Hematopoietic multipotent progenitor cell treated with erythropoietin and hydrocortisone succinate and interleukin-3 and kit ligand, for 8 days (in vitro differentiated cells): ENCODE data around the gene ARID3B.

Experiments
- DNase-seq: peaks from one replicate; pipeline ENCODE4 v3.0.0-alpha.2; 2015

ARID3B gene

DNA sequence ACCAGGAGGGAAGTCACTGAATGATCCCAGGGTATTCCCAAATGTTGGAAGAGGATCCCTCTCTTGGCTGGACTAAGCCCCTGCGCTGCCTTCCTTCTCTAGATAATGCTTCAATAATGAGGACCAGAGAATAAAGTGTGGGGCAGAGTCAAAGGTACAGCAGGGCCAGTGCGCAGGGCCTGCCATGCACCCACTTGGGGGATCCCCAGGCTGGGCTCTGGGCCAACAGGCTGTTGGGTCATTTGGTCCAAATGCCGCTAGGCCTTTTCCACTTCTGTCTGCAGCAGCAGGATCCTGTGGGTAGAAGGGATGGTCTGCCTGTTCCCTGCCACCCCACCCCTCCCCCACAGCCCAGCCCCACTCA, 68.9 kb downstream of the ARID3B start:
- DNase-seq, result no peak

DNA sequence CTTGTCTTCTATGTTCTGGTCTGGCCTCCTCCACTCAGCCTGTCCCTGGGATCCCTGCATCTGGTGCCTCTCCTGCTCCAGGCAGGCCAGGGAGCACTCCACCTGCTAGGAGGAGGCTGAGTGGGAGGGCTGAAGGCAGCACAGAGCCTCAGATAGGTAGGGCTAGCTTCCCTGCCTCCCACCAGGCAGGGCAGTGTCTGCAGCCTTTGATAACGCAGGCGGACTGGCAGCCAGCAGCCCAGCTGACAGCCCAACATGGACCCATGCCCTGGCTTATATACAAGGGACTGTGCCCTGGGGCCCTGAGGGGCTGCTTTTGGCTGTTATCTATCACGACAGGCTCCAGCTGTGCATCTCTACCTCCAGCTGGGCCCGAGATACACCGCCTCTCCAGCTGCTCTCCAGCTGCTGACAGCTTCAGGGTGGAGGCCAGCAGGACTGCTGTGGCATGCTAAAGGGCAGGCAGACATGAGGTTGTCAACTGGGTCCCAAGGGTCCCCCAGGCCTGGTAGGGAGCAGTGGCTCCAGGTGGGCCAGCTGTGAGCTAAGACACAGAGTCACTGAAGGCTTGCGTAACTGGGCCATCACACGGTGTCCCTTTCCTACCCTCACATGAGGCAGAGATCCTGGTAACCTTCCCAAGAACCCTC, 69.4 kb downstream of the ARID3B start:
- DNase-seq, result peak; percentile 99

DNA sequence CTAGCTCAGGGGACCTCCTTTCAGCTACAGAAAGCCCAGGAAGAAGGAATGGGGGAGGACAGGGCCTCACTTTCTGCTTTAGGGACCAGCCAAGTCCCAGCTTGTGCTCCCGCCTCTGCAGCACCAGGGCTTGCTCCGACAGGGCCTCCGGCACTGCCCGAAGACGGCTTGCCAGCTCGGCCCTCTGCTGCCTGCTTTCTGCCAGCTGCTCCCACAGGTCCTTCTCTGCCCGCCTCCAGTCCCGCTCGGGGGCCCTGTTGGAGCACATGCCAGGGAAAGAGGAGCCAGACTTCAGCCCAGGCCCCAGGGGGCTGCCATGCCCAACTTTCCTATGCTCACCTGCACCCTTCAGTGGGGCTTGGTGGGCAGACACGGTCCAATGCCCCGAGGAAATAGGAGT, 70.3 kb downstream of the ARID3B start:
- DNase-seq, result no peak

DNA sequence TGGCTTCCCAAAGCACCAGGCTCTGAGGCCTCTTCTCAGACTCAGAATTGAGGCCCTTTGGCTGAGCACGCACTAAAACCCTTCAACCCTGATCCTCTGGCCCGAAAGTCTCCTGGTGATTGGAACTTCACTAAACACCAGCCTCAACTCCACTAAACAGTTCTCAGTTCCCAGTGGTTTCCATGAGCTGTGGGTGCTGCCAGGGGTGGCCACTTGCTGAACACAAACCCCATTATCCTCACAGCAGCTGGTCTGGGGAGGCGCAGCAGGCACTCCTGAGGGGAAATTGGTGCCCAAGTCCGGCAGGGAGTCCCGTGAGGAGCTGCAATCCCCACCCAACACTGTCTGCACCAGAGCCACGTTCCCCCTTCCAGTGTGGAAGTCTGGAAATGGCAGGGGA, 70.8 kb downstream of the ARID3B start:
- DNase-seq, result no peak

DNA sequence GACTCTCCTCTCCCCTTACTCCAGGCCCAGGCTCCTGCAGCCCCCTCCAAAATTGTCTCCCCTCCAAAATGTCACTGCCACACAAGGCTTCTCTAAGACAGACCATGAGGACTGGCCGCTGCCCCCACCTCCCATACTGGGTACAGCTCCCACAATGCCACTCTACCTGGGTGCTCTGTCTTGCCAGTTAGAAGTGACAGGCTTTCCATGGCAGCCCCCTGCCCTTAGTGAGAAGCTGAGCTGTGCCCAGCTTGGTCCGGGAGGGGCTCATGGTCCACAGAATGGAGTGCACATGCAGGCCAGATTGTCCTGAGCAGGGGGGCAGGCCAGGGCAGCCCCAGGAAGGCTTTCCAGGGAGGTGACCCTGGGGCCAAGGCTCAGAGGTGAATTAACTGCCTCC, 71.7 kb downstream of the ARID3B start:
- no peak for DNase-seq

DNA sequence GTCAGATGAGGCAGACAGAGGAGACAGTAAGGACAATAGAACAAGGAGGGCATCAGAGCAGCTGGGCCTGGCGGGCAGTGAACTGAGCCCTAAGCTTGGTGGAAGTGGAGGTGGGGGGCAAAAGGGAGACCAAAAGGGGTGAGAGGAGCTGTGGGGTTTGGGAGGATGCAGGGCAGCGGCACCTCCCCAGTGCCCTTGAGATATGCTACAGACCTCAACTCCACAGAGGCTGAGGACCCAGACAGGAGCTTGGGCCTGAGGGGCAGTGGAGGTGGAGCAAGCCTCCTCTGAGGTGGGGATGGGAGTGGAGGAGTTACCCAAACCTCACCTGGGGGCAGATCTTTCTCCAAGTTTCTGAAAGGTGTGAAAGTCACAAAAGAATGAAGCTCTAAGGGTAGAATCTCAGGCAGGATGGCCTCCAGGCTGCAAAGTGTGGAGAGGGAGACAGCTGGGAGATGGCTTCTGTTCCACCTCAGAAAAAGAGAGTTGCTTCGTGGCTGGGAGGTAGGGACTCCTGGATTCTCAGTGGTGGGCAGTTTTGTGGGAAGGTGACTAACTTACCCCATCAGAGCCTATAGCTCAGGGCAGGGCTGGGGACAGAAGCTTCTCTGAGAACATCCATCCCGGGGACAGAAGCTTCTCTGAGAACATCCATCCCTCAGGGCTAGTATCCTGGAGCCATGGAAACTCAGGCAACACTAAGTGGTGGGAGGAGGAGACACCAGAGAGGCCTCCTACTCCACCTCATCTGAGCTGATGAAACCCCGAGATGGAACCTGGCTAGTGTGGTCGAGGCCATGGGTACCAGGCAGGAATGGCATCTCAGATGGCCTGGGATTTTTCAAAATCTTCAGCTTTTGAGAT, 72.3 kb downstream of the ARID3B start:
- no peak for DNase-seq

DNA sequence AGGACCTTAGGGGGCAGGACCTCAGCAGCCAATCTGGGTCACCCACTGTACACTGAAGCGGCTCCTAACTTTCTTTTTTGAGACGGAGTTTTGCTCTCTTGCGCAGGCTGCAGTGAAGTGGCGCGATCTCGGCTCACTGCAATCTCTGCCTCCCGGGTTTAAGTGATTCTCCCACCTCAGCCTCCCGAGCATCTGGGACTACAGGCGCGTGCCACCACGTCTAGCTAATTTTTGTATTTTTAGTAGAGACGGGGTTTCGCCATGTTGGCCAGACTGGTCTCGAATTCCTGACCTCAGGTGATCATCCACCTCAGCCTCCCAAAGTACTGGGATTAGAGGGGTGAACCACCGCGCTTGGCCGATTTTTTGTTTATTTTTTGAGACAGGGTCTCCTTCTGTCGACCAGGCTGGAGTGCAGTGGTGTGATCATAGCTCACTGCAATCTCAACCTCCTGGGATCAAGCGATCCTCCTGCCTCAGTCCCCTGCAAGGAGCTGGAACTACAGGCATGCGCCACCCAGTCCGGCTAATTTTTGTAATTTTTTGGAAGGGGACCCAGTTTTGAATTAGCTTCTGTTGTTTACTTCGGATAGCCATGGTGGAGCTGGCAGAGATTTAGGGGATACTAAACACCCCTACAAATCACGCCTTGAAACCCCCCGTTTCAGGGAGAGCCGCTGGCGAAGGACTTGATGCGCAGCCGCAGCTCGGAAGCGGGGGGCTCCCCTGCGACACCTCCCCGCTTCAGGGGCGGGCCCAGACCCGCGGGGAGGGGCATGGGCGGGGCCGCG, 73.1 kb downstream of the ARID3B start:
- DNase-seq, result no peak

DNA sequence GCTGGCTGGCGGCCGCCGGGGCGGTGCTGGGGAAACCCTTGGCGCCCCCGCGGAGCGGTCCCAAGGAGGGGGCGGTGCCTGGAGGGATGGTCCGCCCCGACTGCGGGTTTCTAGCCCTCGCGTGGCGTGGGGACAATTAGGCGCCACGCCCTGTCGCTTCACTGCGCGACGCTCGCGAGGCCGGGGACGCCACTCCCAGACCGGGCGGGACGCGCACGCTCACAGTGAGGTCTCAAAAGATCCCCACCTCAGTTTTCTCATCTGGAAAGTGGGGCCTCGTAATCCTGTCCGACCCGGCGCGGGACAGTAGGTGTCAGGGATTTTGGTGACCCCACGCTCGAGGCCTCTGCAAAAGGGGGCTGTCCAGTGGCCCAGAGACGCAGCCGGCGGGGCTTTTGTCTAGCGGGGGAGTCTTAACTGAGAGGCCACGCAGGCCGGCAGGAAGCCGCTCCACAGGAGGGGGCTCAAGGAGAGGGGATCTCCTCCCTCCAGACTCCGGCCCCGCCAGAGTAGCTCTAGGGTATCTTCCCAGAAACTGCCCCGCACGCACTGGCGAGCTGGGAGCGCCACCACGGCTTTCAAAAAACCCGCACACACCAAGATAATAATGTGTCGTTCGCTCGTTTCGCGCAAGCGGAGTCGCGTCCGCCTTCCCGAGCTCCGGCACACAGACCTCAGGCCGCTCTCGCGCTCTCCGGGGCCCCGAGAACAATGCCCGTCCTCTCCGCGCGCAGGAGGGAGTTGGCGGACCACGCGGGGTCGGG, 73.9 kb downstream of the ARID3B start:
- DNase-seq, result peak; percentile 80

DNA sequence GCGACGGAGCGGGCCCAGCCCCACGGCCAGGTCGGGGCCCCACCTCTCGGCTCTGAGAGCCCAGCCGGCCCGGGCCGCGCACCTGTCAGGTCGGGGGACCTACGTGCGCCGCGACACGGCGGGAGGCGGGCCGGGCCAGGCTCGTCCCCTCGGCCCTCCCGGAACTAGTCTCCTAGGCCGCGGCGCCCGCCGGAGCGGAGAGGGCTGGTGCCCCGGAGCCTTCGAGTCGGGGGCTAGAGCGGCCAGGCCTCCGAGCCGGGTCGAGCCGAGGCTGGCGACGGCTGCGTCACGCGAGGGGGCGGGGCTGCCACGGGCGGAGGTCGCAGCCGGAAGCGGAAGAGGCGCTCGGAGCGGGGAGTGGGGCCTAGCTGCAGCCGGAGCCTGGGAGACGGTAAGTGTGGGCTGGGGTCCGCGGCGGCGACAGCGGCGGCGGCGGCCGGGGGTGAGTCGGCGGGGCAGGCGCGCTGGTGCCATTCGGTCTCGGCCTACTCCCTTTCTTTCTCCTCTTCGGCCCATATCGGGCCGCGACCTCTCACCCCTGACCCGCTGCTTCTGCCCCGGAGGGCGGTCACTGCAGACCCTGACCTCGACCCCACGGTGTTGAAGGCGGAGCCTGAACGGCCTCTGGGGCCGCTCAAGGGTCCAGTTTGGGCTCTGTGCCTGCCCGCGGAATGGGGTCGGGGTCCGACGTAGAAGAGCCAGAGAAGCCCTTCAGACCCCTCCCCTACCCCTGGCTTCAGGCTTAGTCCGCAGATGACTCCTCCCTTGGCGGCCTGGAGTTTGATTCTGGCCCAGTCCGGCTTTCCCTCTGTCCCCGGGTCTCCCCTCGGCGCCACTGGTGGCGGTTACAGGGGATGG, 74.7 kb downstream of the ARID3B start, which contains the start of gene CLK3:
Gene CLK3 (plus strand): TSS at position 329 of the 858 bp plus-strand sequence. CDS start 3,361 bp downstream, outside the sequence.
- peak; percentile 90 for DNase-seq

DNA sequence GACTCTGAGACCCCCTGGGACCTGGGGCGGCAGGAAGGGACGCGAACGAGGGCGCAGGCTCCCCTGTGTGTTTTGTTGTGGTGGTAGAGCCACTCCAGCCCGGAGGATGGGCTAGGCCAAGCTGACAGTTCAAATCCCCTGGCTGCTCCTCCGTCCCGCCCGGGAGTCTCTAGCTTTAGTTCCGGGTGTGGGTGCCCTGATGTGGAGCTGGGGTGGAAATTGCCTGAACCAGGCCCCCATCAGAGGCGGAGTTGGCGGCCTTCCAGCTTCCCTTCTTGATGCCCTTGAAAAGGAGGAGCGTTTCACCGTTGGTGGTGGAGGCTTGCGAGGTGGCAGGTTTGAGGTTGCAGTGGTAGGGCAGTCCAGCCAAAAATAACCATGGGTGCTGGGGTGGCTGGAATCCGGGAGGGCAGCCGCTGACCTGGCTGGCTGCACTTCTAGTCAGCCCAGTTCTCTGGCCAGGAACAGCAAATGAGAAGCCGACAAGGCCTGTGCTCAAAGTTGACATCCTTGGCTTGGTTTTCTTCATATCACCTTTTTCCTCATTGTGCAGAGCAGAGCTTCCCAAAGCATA, 75.4 kb downstream of the ARID3B start:
- DNase-seq, result peak; percentile 92

DNA sequence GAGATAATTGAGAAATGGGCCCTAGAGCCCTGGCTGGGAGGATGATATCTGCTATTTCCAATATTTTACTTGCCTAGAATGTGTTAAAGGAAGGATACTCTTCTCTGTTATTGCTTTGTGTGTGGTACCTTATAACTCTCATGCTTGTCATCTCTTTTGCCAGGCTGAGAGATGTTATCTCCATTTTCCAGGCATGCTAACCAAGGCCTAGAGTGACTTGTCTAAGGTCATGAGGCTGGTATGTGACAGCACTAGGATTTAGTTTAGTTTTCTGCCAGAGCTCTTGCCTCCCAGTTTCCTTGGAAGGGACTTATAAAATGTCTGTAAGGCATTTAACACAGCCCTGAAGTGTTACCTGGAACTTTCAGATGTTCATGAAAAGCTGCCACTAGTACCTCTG, 76.0 kb downstream of the ARID3B start:
- DNase-seq, result peak; percentile 61

DNA sequence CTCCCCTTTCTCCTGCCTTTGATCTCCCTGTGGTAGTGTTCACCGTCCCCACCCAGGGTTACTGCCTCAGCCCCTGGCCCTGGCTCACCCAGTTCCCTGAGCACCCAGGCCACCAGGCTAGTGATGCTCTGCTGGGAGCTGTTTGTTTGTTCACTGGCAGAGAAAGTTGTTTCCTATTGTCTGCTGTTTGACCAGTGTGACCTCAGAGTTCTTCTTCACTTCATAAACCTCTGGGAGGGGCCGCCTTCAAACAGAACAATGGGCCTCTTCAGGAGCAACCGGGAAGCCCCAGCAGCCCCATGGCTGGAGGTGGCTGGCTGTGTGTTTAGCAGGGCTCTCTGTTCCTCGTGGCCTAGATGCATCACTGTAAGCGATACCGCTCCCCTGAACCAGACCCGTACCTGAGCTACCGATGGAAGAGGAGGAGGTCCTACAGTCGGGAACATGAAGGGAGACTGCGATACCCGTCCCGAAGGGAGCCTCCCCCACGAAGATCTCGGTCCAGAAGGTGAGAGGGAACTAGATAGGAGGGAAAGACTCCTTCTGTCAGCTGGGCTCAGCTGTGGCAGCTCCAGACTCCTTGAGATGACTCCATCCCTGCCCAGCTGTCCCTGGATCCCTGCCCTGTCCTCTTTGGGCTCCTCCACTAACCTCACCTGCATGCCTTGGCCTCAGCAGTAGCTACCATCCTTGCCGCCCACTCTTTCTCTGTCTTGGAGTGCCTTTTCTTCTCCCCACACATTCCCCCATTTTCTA, 78.0 kb downstream of the ARID3B start:
- DNase-seq, result no peak

DNA sequence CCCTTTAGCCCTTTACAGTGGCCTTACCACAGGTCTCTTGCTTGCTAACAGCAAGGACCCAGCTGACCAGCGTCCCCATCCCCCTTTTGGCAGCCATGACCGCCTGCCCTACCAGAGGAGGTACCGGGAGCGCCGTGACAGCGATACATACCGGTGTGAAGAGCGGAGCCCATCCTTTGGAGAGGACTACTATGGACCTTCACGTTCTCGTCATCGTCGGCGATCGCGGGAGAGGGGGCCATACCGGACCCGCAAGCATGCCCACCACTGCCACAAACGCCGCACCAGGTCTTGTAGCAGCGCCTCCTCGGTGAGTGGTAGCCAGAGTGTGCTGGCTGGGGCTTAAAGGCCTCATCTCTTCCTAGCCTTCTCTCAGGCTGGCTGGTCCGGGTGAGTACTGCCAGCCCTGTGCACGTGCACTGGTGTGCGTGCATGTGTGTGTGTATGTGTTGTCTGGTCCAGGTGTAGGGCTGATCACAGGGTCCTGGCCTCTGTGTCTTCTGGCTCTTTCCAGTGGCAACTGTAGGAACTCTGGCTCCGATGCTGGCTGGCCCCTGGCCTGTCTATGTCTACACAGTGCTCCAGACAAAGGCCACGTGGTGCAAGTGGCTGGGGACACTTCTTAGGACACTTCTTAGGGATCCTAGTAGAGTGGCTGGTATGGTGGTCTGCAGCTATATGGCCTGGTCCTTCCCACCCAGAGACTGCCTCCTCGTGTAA, 79.1 kb downstream of the ARID3B start:
- DNase-seq, result no peak

DNA sequence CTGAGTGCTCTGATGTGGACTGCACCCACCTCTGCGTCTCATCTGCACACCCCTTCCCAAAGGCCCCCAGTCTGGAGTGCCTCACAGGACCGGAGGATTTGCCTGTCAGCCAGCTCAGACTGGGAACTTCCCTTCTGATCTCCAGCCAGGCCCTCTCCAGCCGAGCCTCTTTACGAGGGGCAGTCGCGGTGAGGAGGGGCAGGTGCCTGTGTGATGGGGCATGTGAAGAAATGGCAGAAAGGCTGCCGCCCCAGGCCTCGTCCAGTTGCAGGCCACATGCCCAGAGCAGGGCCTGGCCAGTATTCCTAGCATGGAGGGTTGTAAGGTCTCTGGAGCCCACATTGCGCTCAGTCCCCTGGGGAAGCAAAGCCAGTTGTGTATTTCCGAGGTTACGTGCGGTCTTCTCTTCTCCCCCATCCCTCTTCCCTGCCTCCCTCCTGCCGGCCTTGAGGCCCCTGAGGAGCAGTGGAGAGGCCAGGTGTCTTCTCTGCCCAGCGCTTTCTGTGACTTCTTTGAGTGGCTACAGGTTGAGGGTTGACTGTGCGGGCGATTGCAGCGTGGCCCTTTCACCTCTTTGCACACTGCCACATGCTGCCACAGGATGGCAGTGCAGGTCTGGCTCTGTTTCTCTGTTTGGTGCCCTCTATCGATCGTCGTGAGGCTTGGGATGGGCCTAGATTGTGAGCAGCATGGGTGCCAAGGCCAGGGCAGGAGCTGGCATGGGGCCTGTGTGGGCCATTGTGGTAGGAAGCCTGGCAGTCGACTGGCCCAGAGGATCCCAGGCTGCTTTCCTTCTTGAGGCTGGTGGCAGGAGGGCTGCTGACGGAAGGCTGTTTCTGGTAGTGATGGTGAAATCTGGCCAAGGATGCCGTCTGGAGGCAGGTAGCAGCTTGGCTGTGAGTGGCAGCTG, 79.9 kb downstream of the ARID3B start:
- peak; percentile 91 for DNase-seq

DNA sequence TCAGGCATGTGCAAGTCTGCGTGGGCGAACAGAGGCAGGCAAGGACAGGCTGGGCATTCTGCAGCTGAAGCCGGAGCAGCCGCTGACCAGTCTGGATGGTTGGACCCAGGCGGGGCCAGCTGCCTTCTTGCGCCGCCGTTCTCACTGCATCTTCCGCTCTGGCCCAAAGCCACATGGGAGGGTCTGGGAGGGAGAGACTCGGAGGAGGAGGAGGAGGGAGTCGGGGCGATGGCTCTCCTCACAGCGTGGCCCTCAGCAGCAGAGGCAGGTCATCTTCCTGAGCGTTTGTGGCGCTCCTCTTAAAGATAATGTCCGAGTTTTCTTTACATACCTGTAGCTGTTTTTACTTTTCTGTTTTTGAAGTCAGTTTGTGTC, 80.5 kb downstream of the ARID3B start:
- no peak for DNase-seq

DNA sequence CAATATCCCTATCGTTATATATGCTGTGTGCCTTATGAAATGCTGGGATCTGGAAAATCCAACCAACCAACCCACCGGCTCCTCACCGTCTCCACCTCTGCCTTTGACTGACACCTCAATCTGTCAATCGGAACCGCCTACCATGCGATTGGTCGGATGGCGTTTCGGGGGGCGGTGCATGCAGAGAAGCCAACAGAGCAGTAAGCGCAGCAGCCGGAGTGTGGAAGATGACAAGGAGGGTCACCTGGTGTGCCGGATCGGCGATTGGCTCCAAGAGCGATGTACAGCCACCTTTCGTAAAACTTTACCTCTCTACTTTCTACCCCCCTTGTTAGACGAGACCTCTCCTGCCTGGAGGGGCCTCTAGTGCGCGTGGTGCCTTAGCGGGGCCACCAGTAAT, 80.9 kb downstream of the ARID3B start:
- DNase-seq, result no peak

DNA sequence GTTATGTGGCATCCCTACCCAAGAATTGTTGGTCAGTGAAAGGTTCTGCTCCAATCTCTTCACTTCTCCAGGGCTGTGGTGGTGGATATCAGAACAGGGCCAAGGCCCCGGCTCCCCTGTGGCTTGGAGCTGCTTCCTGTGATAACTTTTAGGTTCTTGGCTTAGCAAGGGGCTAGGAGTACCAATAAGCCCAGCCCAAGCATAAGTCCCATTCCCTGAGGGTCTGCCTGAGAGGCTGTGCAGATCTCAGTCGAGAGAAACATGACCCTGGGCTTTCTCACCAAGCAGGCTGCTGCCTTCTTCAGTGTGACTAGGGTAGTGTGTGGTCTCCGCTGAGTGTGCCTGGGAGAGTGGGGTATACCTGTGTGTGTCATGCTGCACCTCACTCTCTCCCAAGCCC, 81.7 kb downstream of the ARID3B start:
- no peak for DNase-seq

DNA sequence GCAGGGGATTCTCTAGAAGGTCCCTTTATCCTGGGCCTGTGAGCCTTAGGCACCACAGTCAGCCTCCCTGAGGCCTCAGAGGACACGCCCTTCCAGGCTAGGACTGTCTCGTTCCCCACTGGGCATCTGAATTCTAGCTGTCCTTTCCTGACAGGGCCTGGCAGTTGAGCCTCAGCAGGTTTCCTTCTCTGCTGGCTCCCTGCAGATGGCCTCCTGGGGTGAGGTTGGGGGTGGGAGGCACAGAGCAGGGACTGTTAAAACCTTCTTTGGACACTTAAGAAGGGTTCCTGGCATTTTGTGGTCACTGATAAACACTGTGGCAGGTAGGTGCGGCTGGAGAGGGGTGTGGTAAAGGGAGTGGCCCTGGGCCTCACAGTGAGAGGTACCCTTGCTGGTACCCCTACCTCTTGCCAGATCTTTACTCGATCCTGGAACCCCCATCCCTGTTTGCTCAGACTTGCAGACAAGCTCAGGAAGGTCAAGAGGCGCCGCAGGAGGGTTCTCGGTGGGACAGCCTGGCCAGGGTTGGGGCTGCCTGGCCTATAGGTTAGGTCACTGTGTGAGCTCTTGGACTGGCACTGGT, 83.1 kb downstream of the ARID3B start:
- DNase-seq, result no peak

DNA sequence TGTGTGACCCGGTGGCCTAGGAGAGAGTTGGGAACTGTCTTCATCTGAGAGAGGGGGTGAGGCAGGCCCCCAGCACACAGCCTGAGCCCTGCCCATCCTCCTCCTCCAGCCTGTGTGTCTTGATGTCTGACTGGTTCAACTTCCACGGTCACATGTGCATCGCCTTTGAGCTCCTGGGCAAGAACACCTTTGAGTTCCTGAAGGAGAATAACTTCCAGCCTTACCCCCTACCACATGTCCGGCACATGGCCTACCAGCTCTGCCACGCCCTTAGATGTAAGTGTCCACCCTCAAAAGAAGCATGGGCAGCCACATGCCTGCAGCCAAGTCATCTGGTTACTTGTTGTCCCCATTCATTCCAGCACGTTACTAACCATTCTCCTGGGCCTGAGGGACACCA, 84.7 kb downstream of the ARID3B start:
- DNase-seq, result no peak
